RWPE1 (cell line): ENCODE results near the gene EML3.
"Not testable (repeated sequence)": the region's sequence is repeated elsewhere in the genome, so short reads cannot be mapped to it uniquely, and the experiment has no call there.

Source experiments
- CTCF ChIA-PET: fragments of 350-600 bp; sonication (Branson Sonifier 250); formaldehyde crosslinking; extraction: SDS; loops from one replicate; lab custom pipeline; 2021; lab: Yijun Ruan, JAX
- POLR2A ChIA-PET: fragments of 400-600 bp; formaldehyde crosslinking; extraction: SDS; loops from one replicate; lab custom pipeline; 2020; ENCODE audit warnings: antibody characterized with exemption; ENCODE audit not compliant: low non-redundant PET; lab: Yijun Ruan, JAX
- DNase-seq: peaks from one replicate; pipeline ENCODE4 v3.0.0; 2012; ENCODE audit warnings: low spot score
- H3K27ac ChIP-seq: fragments of 450-650 bp; 2 replicates; pipeline ENCODE4 v1.5.1; 2017
- TF ChIP-seq, protein P1 (sequence below): fragments of 450-650 bp; conservative IDR thresholded peaks from 2 replicates; pipeline ENCODE4 v1.5.1; 2017; ENCODE audit warnings: low read depth, mild to moderate bottlenecking

Gene EML3

DNA sequence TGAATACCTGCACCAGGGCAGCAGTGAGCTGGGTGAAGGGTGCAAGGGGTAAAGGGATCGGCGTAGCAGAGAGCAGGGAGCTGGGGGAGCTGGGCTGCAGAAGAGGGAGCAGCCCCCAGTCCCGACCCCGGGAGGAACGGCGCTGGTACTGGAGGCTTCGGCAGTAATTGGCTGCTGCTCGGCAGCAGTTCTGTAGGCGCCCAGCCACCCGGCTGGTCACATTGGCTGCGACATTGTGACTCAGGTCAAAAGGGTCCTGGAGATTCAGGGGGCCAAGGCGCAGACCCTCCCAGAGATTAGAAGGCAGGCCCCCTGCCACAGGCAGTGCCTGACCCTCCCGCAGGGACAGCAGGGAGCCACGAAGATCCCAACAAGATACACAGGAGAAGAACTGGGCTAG is 36.7 kb downstream of the EML3 start:
- CTCF ChIA-PET: no interaction called here
- TF ChIP-seq, protein P1, sequence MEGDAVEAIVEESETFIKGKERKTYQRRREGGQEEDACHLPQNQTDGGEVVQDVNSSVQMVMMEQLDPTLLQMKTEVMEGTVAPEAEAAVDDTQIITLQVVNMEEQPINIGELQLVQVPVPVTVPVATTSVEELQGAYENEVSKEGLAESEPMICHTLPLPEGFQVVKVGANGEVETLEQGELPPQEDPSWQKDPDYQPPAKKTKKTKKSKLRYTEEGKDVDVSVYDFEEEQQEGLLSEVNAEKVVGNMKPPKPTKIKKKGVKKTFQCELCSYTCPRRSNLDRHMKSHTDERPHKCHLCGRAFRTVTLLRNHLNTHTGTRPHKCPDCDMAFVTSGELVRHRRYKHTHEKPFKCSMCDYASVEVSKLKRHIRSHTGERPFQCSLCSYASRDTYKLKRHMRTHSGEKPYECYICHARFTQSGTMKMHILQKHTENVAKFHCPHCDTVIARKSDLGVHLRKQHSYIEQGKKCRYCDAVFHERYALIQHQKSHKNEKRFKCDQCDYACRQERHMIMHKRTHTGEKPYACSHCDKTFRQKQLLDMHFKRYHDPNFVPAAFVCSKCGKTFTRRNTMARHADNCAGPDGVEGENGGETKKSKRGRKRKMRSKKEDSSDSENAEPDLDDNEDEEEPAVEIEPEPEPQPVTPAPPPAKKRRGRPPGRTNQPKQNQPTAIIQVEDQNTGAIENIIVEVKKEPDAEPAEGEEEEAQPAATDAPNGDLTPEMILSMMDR: no peak
- H3K27ac ChIP-seq: peak overlapping the region; percentile 86
- no peak for DNase-seq
- POLR2A ChIA-PET: no interaction called here

GRCh38 chr11:62575156-62575555 is 37.4 kb downstream of the EML3 start:
- ChIA-PET POLR2A (interaction anchor here (1.9 kb wide), 1 partner anchor 17 kb away, joined by 12 read pairs; the partner anchor contains the start of gene TUT1), CTCF (no interaction called here)
- TF ChIP-seq, protein P1: no peak
- no peak for DNase-seq
- peak overlapping the region; percentile 86 for H3K27ac ChIP-seq

- peak overlapping the region; percentile 86 for H3K27ac ChIP-seq
- CTCF ChIA-PET: no interaction called here
- TF ChIP-seq, protein P1: no peak
- POLR2A ChIA-PET: interaction anchor here (0.6 to 1.9 kb wide), 10 partner anchors 10 to 97 kb away, joined by 3 to 12 read pairs (median 4); partner anchors contain the start of genes AHNAK, LBHD1, TUT1 and UQCC3
- DNase-seq: peak; percentile 24
Observed at GRCh38 chr11:62574363-62575071, 38.1 kb downstream of the EML3 start.

- peak; percentile 99 for DNase-seq
- POLR2A ChIA-PET: interaction anchor here (0.6 to 1.9 kb wide), 10 partner anchors 9 to 98 kb away, joined by 3 to 12 read pairs (median 4); partner anchors contain the start of genes AHNAK, LBHD1, TUT1 and UQCC3
- TF ChIP-seq, protein P1: no peak
- CTCF ChIA-PET: interaction anchor here (0.8 kb wide), 1 partner anchor 149 kb away, joined by 3 read pairs; no protein-coding TSS in a partner anchor
- peak within 1 kb of the TSS; percentile 86 for H3K27ac ChIP-seq
Observed at GRCh38 chr11:62573592-62574362, 38.8 kb downstream of the EML3 start, which contains the start of gene EEF1G. TSS of gene EEF1G (minus strand) at chr11:62573891. CDS start at chr11:62573842, 49 bp downstream.

GRCh38 chr11:62573006-62573591 is 39.5 kb downstream of the EML3 start:
- POLR2A ChIA-PET: interaction anchor here (0.5 to 1.9 kb wide), 9 partner anchors 9 to 314 kb away, joined by 3 to 12 read pairs (median 4); partner anchors contain the start of genes AHNAK, LBHD1, TUT1 and UQCC3
- TF ChIP-seq, protein P1: no peak
- CTCF ChIA-PET: interaction anchor here (0.7 to 0.8 kb wide), 3 partner anchors 18 to 149 kb away, joined by 3 read pairs; partner anchors contain the start of gene TUT1
- peak; percentile 29 for DNase-seq
- H3K27ac ChIP-seq: peak overlapping the region; percentile 86

DNA sequence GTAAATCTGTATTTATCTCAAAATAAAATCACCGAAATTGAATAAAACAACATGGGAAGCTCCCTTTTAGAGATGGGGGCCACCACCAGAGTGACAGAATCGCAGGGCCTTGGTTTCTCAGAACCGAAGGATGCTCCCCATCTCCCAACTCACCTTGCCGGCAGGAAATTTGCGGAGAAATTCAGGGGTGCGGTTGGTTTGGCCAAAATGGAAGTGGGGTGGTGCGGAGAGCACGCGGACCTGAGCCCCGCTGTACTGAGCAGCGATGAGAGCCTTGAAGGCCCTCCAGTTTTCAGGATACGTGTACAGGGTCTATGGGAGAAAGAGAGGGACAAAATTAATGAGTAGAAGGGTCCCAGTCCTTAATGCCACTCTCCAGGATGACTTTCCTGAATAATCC is 40.1 kb downstream of the EML3 start:
- DNase-seq: no peak
- TF ChIP-seq, protein P1: no peak
- H3K27ac ChIP-seq: peak overlapping the region; percentile 86
- ChIA-PET POLR2A (interaction anchor here (0.5 to 1.0 kb wide), 2 partner anchors 19 to 315 kb away, joined by 3 to 4 read pairs; partner anchors contain the start of gene TUT1), CTCF (interaction anchor here (0.7 kb wide), 2 partner anchors 19 to 28 kb away, joined by 3 read pairs; partner anchors contain the start of gene TUT1)

DNA sequence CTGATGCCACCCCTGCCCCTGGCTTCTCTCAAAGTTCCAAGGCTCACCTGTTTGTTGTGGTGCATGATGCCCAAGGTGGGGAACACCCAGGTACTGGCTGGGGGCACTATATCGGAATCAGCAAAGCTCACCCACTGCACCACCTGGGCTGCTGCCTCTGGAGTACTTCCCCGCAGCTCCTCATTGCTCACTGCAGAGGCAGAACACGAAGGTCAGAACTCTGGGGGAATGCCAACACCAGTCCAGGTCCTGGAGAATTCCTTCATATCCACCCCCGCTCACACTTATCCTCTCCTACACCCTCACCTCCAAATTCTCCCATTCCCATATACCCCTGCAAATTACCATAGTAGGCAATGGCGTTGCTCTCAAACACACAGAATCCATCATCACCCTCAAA is 41.1 kb downstream of the EML3 start:
- H3K27ac ChIP-seq: peak overlapping the region; percentile 62
- DNase-seq, CTCF ChIA-PET: not testable (repeated sequence)
- POLR2A ChIA-PET: interaction anchor here (1.2 kb wide), 1 partner anchor 20 kb away, joined by 3 read pairs; the partner anchor contains the start of gene TUT1

DNA sequence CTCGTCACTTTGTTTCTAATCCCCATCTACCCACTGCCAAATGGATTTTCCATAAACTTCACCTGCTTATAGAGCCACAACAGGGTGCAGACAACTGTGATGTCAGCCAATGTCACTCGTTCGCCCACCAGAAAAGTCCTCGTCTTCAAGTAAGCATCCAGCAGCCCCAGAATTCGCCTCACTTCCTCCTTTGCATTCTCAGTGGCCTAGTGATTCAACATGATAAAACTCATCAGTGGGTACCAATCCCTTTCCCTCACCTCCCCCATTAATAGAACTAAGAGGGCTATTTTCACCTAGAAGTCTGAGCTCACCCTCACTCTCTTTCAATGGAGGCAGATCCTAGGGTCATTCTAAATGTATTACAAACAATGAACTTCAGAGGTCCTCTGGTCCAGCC is 41.7 kb downstream of the EML3 start:
- CTCF ChIA-PET, DNase-seq: not testable (repeated sequence)
- POLR2A ChIA-PET: interaction anchor here (1.2 kb wide), 1 partner anchor 21 kb away, joined by 3 read pairs; the partner anchor contains the start of gene TUT1
- peak overlapping the region; percentile 51 for H3K27ac ChIP-seq
